ENCODE results near the gene CNP. TPM values are rescaled to one million over a fixed set of nuclear protein-coding genes. Genes with fewer than 3 reads are reported as not detected.
"Not testable (repeated sequence)": the region's sequence is repeated elsewhere in the genome, so short reads cannot be mapped to it uniquely, and the experiment has no call there.

The CNP gene
- total RNA-seq, 2 experiments from 2014 or later: 75.8 to 83.0 TPM

DNA sequence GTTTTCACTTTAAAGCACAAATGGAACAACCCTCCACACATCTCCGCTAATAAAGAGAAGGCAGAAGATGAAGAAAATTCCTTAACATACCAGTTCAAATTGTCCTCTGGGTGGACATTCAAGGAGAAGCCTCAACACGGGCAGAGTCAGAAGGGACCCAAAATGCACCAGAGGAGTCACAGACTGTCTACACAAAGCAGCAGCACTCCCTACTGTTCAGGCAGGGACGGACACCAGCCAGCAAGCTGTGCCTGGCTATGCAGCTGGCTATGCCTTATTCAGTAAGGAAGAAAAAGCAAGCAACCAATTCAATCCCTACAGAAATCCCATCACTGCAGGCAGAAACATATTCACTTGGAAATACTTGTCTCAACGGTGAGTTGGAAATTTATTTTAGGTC is 42.6 kb downstream of the CNP start:
- POLR2A ChIA-PET: no interaction called here
- DNase-seq (no peak), ATAC-seq (ENCODE audit: low read depth) (no peak)
- H3K4me1 Mint-ChIP-seq: peaks cover 39% of the 10 kb centered on the region
- no peaks in the 10 kb centered on the region for H3K9me3 Mint-ChIP-seq
- H3K36me3 Mint-ChIP-seq: peaks cover 13% of the 10 kb centered on the region
- H3K27me3 Mint-ChIP-seq: no peaks in the 10 kb centered on the region
- no peak overlapping the region for H3K27ac Mint-ChIP-seq
- no peak overlapping the region for H3K4me3 Mint-ChIP-seq

DNA sequence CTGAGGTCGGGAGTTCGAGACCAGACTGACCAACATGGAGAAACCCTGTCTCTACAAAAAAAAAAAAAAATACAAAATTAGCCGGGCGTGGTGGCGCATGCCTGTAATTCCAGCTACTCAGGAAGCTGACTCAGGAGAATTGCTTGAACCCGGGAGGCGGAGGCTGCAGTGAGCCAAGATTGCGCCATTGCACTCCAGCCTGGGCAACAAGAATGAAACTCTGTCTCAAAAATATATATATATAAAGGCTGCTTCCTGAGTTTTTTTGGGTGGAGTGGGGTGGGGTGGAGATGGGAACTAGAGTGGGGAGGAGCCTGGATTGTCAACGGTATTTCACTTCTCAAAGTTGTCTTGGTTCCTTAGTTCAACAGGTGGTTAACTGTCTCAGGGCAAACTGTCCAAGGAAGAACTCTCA is 43.7 kb downstream of the CNP start:
- not testable (repeated sequence) for H3K27ac Mint-ChIP-seq; H3K27me3 Mint-ChIP-seq; H3K4me3 Mint-ChIP-seq; ATAC-seq (ENCODE audit: low read depth); DNase-seq; H3K9me3 Mint-ChIP-seq
- POLR2A ChIA-PET: interaction anchor here (0.7 kb wide), 1 partner anchor 35 kb away, joined by 3 read pairs; no protein-coding TSS in a partner anchor
- H3K4me1 Mint-ChIP-seq: peaks cover 34% of the 10 kb centered on the region
- peaks cover 13% of the 10 kb centered on the region for H3K36me3 Mint-ChIP-seq

DNA sequence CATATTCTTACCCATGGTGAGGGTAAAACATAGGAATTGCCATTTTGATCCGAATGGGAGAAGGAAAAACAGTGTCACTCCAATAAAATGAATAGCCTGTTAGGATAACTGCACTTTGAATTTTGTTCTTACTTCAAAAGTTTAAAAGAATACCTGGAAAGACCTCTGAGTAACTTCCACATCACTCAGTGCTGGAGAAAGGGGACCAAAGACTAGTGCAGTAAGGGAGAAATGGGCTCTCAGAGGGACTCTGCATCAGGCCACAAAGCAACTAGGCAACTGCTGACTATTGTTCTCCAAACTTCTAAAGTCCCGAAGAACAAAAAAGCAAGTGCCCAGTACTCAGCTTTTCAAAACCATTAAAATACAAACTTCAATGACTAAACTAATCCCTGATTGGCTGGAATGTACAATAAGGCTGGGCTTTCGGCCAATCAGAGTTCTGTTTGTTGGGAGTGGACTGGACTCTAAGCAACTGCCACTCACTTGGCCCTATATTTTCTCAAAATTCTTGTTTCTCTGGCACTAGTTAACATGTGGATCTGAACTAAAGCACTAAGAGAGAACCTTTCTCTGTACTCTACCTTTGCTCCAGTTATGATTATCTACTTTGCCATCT is 44.4 kb downstream of the CNP start:
- Mint-ChIP-seq H3K9me3 (no peaks in the 10 kb centered on the region), H3K27me3 (no peaks in the 10 kb centered on the region), H3K4me3 (no peak overlapping the region), H3K27ac (no peak overlapping the region), H3K4me1 (peaks cover 40% of the 10 kb centered on the region), H3K36me3 (peaks cover 13% of the 10 kb centered on the region)
- ATAC-seq (ENCODE audit: low read depth) (no peak), DNase-seq (no peak)
- POLR2A ChIA-PET: no interaction called here

DNA sequence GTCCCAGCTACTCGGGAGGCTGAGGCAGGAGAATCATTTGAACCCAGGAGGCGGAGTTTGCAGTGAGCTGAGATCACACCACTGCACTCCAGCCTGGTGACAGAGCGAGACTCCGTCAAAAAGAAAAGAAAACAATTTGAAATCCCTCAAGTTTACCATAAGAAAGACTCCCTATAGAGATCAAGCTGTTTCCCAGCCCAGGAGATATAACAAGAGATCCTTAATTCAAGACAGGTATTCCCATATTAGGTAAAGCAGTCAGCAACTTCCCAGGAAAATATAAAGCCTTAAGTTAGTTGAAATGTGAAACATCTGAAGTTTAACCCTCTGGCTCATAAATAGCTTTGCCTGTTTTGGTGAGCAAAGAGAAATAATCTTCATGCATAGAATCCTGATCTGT is 45.8 kb downstream of the CNP start:
- not testable (repeated sequence) for H3K27me3 Mint-ChIP-seq; H3K4me3 Mint-ChIP-seq; H3K9me3 Mint-ChIP-seq; ATAC-seq (ENCODE audit: low read depth); H3K27ac Mint-ChIP-seq; DNase-seq
- peaks cover 12% of the 10 kb centered on the region for H3K36me3 Mint-ChIP-seq
- peaks cover 41% of the 10 kb centered on the region for H3K4me1 Mint-ChIP-seq
- POLR2A ChIA-PET: interaction anchor here (0.5 kb wide), 1 partner anchor 236 kb away, joined by 3 read pairs; no protein-coding TSS in a partner anchor

DNA sequence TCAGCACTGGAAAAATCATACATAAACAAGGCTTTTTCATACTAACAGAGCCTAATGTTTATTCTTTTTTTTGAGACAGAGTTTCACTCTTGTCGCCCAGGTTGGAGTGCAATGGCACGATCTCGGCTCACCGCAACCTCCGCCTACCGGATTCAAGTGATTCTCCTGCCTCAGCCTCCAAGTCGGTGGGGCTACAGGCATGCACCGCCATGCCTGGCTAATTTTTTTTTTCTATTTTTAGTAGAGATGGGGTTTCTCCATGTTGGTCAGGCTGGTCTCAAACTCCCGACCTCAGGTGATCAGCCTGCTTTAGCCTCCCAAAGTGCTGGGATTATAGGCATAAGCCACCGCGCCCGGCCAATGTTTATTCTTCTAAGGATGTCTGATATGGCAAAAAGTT is 47.1 kb downstream of the CNP start:
- H3K4me3 Mint-ChIP-seq, DNase-seq, H3K27ac Mint-ChIP-seq: not testable (repeated sequence)

DNA sequence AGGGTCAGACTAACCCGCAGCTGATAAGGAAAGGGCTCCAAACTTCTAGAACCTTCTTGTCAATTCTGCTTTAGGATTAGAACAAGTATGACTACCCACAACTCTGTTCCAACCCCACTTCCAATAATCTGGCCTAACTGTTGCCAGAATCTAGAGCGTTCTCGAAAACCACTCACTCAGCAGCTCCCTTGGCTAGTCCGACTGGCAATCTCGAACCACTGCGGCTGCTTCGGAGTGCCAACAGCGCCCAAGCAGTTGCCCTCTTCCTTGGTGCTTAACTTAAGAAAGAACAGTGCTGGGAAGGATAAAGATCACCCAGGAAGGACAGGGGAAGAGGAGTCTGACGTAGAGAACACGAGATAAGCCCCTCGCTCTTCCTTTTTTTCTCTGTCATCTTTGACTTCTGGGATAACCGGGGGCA is 49.8 kb downstream of the CNP start:
- Mint-ChIP-seq H3K9me3 (peaks cover 2% of the 10 kb centered on the region), H3K27ac (peak overlapping the region; percentile 99), H3K4me3 (peak overlapping the region; percentile 96), H3K36me3 (peaks cover 8% of the 10 kb centered on the region), H3K4me1 (peaks cover 54% of the 10 kb centered on the region), H3K27me3 (no peaks in the 10 kb centered on the region)
- POLR2A ChIA-PET: interaction anchor here (1.1 to 6.9 kb wide), 12 partner anchors 9 to 1197 kb away, joined by 4 to 108 read pairs (median 4); partner anchors contain the start of genes ACLY, CNP, DHX58 and GHDC
- ATAC-seq (ENCODE audit: low read depth) (no peak), DNase-seq (no peak)

More for the DNA sequence above, 47.1 kb downstream of the CNP start:
- not testable (repeated sequence) for H3K9me3 Mint-ChIP-seq; ATAC-seq (ENCODE audit: low read depth); H3K27me3 Mint-ChIP-seq
- H3K36me3 Mint-ChIP-seq: peaks cover 12% of the 10 kb centered on the region
- peaks cover 49% of the 10 kb centered on the region for H3K4me1 Mint-ChIP-seq
- POLR2A ChIA-PET: interaction anchor here (0.8 kb wide), 1 partner anchor 47 kb away, joined by 3 read pairs; no protein-coding TSS in a partner anchor

DNA sequence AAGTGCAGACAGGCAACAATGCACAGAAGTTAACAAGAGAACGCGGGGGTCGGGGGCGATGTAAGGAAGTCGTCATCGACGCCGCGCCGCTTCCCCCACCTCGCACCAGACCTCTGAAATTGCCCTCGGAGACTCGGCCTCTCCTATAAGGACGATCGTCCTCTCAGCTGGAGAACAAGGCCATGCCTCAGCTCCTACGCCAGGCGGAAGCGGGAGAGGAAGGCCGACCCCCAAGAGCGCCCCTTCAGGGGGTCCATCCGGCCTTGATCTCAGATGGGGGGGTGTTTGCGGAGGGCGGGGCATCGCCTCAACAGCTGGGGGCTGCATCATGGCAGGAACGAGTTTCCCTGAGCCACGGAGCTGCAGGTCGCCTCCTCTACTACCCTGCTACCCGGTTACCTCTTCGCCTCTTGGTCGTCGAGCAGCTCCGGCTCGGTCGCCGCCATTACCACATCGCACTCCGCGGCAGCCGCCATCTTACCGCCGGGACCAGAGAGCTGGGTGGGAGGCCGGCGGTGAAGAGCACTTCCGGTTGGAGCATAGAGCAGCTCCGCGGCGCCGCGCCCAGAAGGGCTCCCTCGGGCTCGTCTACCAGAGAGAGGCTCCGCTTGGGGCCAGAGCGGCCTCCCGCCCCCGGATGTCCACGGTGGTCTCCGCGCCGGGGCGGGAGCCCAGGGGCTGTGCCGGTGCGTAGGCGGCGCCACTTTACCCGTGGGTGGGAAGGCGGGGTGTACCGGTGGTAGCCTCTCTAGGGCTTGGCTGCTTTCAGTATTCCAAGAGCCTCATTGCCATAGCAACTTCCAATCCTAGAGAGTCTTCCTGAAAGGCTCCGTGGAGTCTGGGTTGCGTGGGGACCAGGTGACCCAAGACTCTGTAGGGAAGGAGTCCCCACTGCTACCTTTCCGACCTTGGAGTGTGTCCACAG is 50.6 kb downstream of the CNP start, which contains the start of gene DNAJC7:
Gene DNAJC7, minus strand, starts transcription at position 499 of the 925 bp plus-strand sequence. Its CDS starts 23 bp downstream, at position 476.
- peak within 1 kb of the TSS; percentile 96 for H3K4me3 Mint-ChIP-seq
- ATAC-seq (ENCODE audit: low read depth) (peak; percentile 85), DNase-seq (peak; percentile 90)
- H3K27me3 Mint-ChIP-seq: no peaks in the 10 kb centered on the region
- peaks cover 5% of the 10 kb centered on the region for H3K36me3 Mint-ChIP-seq
- POLR2A ChIA-PET: interaction anchor here (0.6 to 6.9 kb wide), 27 partner anchors 9 to 1198 kb away, joined by 3 to 108 read pairs (median 4); partner anchors contain the start of genes ACLY, CNP, DHX58 and GHDC
- peaks cover 2% of the 10 kb centered on the region for H3K9me3 Mint-ChIP-seq
- peaks cover 47% of the 10 kb centered on the region for H3K4me1 Mint-ChIP-seq
- H3K27ac Mint-ChIP-seq: peak within 1 kb of the TSS; percentile 99

DNA sequence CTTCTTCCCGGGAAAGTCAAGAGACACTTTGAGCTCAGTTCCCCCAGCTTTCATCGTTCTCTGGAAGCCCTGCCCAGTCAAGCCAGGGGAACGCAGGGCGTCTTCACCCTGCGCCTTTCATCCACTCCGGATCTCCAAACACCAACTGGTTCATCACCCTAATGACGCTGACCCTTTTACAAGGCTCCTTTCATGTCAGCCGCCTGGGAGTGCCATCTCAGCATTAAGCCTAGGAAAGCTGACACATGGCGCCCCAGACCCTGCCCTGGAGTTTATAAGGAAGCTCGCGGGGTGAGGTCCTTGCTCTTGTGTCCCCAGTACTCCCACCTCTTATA is 51.2 kb downstream of the CNP start:
- peaks cover 8% of the 10 kb centered on the region for H3K36me3 Mint-ChIP-seq
- peak overlapping the region; percentile 99 for H3K27ac Mint-ChIP-seq
- H3K9me3 Mint-ChIP-seq: peaks cover 2% of the 10 kb centered on the region
- peaks cover 47% of the 10 kb centered on the region for H3K4me1 Mint-ChIP-seq
- ATAC-seq (ENCODE audit: low read depth) (peak; percentile 19), DNase-seq (no peak)
- POLR2A ChIA-PET: interaction anchor here (0.6 to 6.9 kb wide), 25 partner anchors 9 to 294 kb away, joined by 3 to 108 read pairs (median 4); partner anchors contain the start of genes ACLY, CNP, DHX58 and GHDC
- no peaks in the 10 kb centered on the region for H3K27me3 Mint-ChIP-seq
- peak overlapping the region; percentile 96 for H3K4me3 Mint-ChIP-seq

DNA sequence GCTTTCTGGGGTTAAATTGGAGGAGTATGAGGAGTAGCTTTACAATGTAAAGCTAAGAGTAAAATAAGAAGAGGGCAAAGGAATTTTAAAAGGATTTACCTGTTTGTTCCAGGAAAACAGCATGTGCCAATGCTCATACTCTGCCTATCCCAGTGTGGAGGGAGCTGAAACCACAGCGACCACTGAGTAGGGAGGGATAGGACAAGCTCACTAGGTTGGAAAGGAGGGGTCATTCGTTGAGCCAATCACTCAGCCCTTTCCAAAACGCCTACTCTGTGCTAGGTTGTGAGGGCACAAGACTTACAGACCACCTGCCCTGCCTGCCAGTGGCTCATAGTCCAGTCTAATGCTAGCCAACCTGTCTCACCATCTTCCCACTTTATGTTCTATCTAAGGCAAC is 51.7 kb downstream of the CNP start:
- peaks cover 6% of the 10 kb centered on the region for H3K36me3 Mint-ChIP-seq

DNA sequence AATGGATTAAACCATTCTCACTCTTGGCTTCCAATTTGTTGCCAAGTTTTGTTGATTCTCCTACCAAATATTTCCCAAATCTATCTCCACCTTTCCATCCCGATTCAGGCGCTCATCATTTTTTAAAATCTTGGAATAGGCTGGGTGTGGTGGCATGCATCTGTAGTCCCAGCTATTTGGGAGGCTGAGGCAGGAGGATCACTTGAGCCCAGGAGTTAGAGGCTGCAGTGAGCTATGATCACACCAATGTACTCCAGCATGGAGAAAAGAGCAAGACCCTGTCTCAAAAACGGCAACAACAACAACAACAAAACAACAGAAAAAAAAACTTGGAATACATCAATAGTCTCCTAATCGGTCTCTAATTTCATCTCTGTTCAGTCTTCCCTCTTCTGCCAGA is 52.4 kb downstream of the CNP start:
- DNase-seq: no peak
- peaks cover 40% of the 10 kb centered on the region for H3K4me1 Mint-ChIP-seq

More for the DNA sequence above, 51.7 kb downstream of the CNP start:
- H3K9me3 Mint-ChIP-seq: peaks cover 2% of the 10 kb centered on the region
- H3K27ac Mint-ChIP-seq: peak overlapping the region; percentile 99
- no peaks in the 10 kb centered on the region for H3K27me3 Mint-ChIP-seq
- DNase-seq (no peak), ATAC-seq (ENCODE audit: low read depth) (no peak)
- H3K4me1 Mint-ChIP-seq: peaks cover 43% of the 10 kb centered on the region
- H3K4me3 Mint-ChIP-seq: peak overlapping the region; percentile 96
- POLR2A ChIA-PET: interaction anchor here (0.6 to 6.9 kb wide), 14 partner anchors 22 to 163 kb away, joined by 3 to 108 read pairs (median 6); partner anchors contain the start of genes ACLY, CNP, DHX58 and KAT2A

DNA sequence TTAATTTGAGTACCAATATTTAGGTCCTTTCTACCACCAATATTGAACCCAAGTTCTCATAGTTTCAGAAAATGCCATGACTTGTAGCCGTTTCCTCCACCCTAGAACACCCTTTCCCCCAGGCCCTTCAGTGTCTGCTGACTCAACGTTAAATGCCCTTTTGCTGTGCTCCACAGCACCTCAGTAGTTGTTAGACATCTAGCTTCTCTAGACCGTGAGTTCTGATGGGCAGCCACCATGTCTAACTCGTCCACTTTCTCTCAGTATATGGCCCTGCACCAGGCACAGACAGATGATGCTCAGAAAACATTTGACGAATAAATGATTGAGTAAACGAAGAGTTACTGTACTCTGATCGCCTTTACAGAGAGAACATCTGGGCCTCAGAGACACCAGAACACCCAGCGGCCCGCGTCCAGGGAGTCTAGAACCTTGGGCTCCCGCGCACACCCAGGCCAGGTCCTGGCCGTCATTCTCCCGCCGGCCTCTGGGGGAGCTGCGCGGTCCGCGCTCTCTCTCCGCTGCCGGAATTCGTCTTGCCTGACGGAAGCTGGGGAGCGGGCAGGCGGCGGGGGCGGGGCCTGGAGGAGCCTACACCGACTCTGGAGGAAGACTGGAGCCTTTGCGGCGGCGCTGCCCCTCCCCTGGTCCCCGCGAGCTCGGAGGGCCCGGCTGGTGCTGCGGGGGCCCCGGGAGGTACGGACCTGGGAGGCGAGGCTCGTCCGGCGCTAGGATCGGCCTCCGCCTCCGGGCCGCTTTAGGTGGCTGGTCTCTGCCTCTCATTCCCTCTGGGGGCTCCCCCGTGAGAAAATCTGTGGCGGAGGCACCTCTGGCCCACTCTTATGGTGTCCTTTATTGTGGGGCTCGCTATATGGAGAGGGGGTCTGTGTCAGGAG is 53.2 kb downstream of the CNP start, which contains the start of gene NKIRAS2:
Gene NKIRAS2, plus strand, starts transcription at position 582 of the 896 bp plus-strand sequence. CDS start 1,488 bp downstream, outside the sequence.
- POLR2A ChIA-PET: interaction anchor here (0.5 to 6.9 kb wide), 12 partner anchors 15 to 229 kb away, joined by 3 to 108 read pairs (median 4); partner anchors contain the start of genes CNP, DHX58, GHDC and KAT2A
- H3K27me3 Mint-ChIP-seq: no peaks in the 10 kb centered on the region
- ATAC-seq (ENCODE audit: low read depth) (peak; percentile 76), DNase-seq (peak; percentile 93)
- H3K4me1 Mint-ChIP-seq: peaks cover 42% of the 10 kb centered on the region
- H3K36me3 Mint-ChIP-seq: peaks cover 7% of the 10 kb centered on the region
- peaks cover 2% of the 10 kb centered on the region for H3K9me3 Mint-ChIP-seq
- peak within 1 kb of the TSS; percentile 87 for H3K27ac Mint-ChIP-seq
- peak within 1 kb of the TSS; percentile 97 for H3K4me3 Mint-ChIP-seq

More for the DNA sequence above, 52.4 kb downstream of the CNP start:
- H3K36me3 Mint-ChIP-seq: peaks cover 4% of the 10 kb centered on the region
- no peak overlapping the region for H3K27ac Mint-ChIP-seq
- H3K27me3 Mint-ChIP-seq: no peaks in the 10 kb centered on the region
- no peak for ATAC-seq (ENCODE audit: low read depth)
- H3K4me3 Mint-ChIP-seq: peak overlapping the region; percentile 96
- peaks cover 2% of the 10 kb centered on the region for H3K9me3 Mint-ChIP-seq
- POLR2A ChIA-PET: interaction anchor here (0.5 to 6.9 kb wide), 8 partner anchors 14 to 176 kb away, joined by 3 to 108 read pairs (median 10); partner anchors contain the start of genes ACLY, CNP, DHX58 and GHDC

DNA sequence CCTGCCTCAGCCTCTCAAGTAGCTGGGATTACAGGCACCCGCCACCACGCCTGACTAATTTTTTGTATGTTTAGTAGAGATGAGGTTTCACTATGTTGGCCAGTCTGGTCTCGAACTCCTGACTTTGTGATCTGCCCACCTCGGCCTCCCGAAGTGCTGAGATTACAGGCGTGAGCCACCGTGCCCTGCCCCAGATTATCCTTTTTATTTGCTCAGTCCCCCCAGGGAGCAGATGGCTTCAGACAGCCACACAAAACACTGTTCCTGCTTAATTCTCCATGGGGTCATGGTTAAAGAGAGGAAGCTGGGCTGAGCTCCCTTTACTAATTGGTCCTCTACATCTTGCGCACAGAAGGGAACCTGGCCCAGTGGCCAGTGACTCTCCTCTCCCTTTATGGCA is 54.2 kb downstream of the CNP start:
- Mint-ChIP-seq H3K4me3 (peak overlapping the region; percentile 97), H3K4me1 (peaks cover 34% of the 10 kb centered on the region), H3K27ac (peak overlapping the region; percentile 87)
- DNase-seq; ATAC-seq (ENCODE audit: low read depth); H3K27me3 Mint-ChIP-seq; H3K36me3 Mint-ChIP-seq; H3K9me3 Mint-ChIP-seq: not testable (repeated sequence)
- POLR2A ChIA-PET: interaction anchor here (0.6 to 6.9 kb wide), 8 partner anchors 44 to 228 kb away, joined by 3 to 108 read pairs (median 4); partner anchors contain the start of genes CNP, DHX58, GHDC and KAT2A

All from activated naive CD8-positive, alpha-beta T cell treated with anti-CD3 and anti-CD28 coated beads, Interleukin-2, amount 10 ng/mL, durations not matched to agents 7 days and 5 days (primary cell).